GM12874 (cell line): ENCODE data around the gene C1R.

Experiments
- CTCF ChIP-seq: IDR thresholded peaks from 2 replicates; pipeline ENCODE4 v1.5.1; 2011; ENCODE audit warnings: low read depth, mild to moderate bottlenecking, control low read depth, low read length, moderate library complexity; ENCODE audit not compliant: insufficient read depth

C1R gene

GRCh38 chr12:7131502-7131866 lies 39.2 kb upstream of the C1R start:
- no peak for TF ChIP-seq CTCF

- no peak for TF ChIP-seq CTCF
Observed at GRCh38 chr12:7130701-7131501, 38.7 kb upstream of the C1R start.

- TF ChIP-seq CTCF = no peak
Observed at GRCh38 chr12:7129872-7130691, 37.8 kb upstream of the C1R start, which contains the start of gene CLSTN3. Gene CLSTN3, plus strand, starts transcription at chr12:7130371. Its CDS starts 278 bp downstream, at chr12:7130649.

GRCh38 chr12:7129287-7129871 lies 37.1 kb upstream of the C1R start:
- no peak for TF ChIP-seq CTCF

- TF ChIP-seq CTCF = no peak
Observed at GRCh38 chr12:7128681-7129286, 36.5 kb upstream of the C1R start, which contains the start of gene RBP5. Gene RBP5, minus strand, starts transcription at chr12:7128889. Its CDS starts 114 bp downstream, at chr12:7128775.

- no peak for TF ChIP-seq CTCF
Observed at GRCh38 chr12:7127916-7128626, 35.8 kb upstream of the C1R start.
